ENCODE data around the gene DAB2IP.

The DAB2IP gene

GRCh38 chr9:121631115-121631514, 20.3 kb upstream of the DAB2IP start:
- Histone ChIP-seq H3K9me2 (replicated peaks; ENCODE audit: control insufficient read depth, low read length) (no peaks in the 10 kb centered on the region), H3K4me1 (ENCODE audit: control insufficient read depth, low read length) (peaks cover 21% of the 10 kb centered on the region), H3K27me3 (ENCODE audit: control insufficient read depth, low read length) (no peaks in the 10 kb centered on the region), H4K20me1 (ENCODE audit: control insufficient read depth, insufficient read depth, low read depth, low read length) (no peaks in the 10 kb centered on the region), H3K27ac (ENCODE audit: low read depth, low read length) (no peak overlapping the region), H3K36me3 (ENCODE audit: control insufficient read depth, low read length) (no peaks in the 10 kb centered on the region), H3K4me2 (ENCODE audit: low read length) (no peak overlapping the region), H3K9me3 (ENCODE audit: control insufficient read depth, insufficient read depth, low read length) (no peaks in the 10 kb centered on the region), H3K79me2 (ENCODE audit: control insufficient read depth, low read length) (no peaks in the 10 kb centered on the region), H3F3A (ENCODE audit: control insufficient read depth, insufficient read depth) (no peaks in the 10 kb centered on the region), H3K4me3 (ENCODE audit: low read length) (no peak overlapping the region)
- no peak for TF ChIP-seq CTCF (IDR thresholded peaks at IDR 0.05; ENCODE audit: low read depth, low read length, poor library complexity, severe bottlenecking)
- TF ChIP-seq EZH2phosphoT487 (IDR thresholded peaks at IDR 0.05; ENCODE audit: borderline replicate concordance, low read length), result no peak

- Histone ChIP-seq H3K9me3 (ENCODE audit: control insufficient read depth, insufficient read depth, low read length) (no peaks in the 10 kb centered on the region), H3F3A (ENCODE audit: control insufficient read depth, insufficient read depth) (no peaks in the 10 kb centered on the region), H3K27ac (ENCODE audit: low read depth, low read length) (no peak overlapping the region), H3K4me3 (ENCODE audit: low read length) (no peak overlapping the region), H3K36me3 (ENCODE audit: control insufficient read depth, low read length) (no peaks in the 10 kb centered on the region), H3K4me1 (ENCODE audit: control insufficient read depth, low read length) (peaks cover 21% of the 10 kb centered on the region), H3K9me2 (replicated peaks; ENCODE audit: control insufficient read depth, low read length) (no peaks in the 10 kb centered on the region), H3K27me3 (ENCODE audit: control insufficient read depth, low read length) (no peaks in the 10 kb centered on the region), H4K20me1 (ENCODE audit: control insufficient read depth, insufficient read depth, low read depth, low read length) (no peaks in the 10 kb centered on the region), H3K4me2 (ENCODE audit: low read length) (no peak overlapping the region), H3K79me2 (ENCODE audit: control insufficient read depth, low read length) (no peaks in the 10 kb centered on the region)
- TF ChIP-seq CTCF (IDR thresholded peaks at IDR 0.05; ENCODE audit: low read depth, low read length, poor library complexity, severe bottlenecking) (no peak), EZH2phosphoT487 (IDR thresholded peaks at IDR 0.05; ENCODE audit: borderline replicate concordance, low read length) (no peak)
Observed at GRCh38 chr9:121631978-121632418, 19.4 kb upstream of the DAB2IP start.

GRCh38 chr9:121633119-121633714, 18.2 kb upstream of the DAB2IP start:
- H3K4me3 ChIP-seq (ENCODE audit: low read length), result no peak overlapping the region
- no peaks in the 10 kb centered on the region for H3K9me2 ChIP-seq (replicated peaks; ENCODE audit: control insufficient read depth, low read length)
- H3K4me2 ChIP-seq (ENCODE audit: low read length), result no peak overlapping the region

More at GRCh38 chr9:121633119-121633714, 18.2 kb upstream of the DAB2IP start:
- H3K27ac ChIP-seq (ENCODE audit: low read depth, low read length), result no peak overlapping the region
- no peaks in the 10 kb centered on the region for H4K20me1 ChIP-seq (ENCODE audit: control insufficient read depth, insufficient read depth, low read depth, low read length)
- H3K36me3 ChIP-seq (ENCODE audit: control insufficient read depth, low read length), result no peaks in the 10 kb centered on the region
- H3K4me1 ChIP-seq (ENCODE audit: control insufficient read depth, low read length), result peaks cover 16% of the 10 kb centered on the region
- TF ChIP-seq CTCF (IDR thresholded peaks at IDR 0.05; ENCODE audit: low read depth, low read length, poor library complexity, severe bottlenecking), result no peak
- TF ChIP-seq EZH2phosphoT487 (IDR thresholded peaks at IDR 0.05; ENCODE audit: borderline replicate concordance, low read length), result no peak
- H3K9me3 ChIP-seq (ENCODE audit: control insufficient read depth, insufficient read depth, low read length), result no peaks in the 10 kb centered on the region
- no peaks in the 10 kb centered on the region for H3K79me2 ChIP-seq (ENCODE audit: control insufficient read depth, low read length)
- no peaks in the 10 kb centered on the region for H3F3A ChIP-seq (ENCODE audit: control insufficient read depth, insufficient read depth)
- no peaks in the 10 kb centered on the region for H3K27me3 ChIP-seq (ENCODE audit: control insufficient read depth, low read length)
